Measurements from ENCODE around the gene CACNA1S.

The CACNA1S gene

DNA sequence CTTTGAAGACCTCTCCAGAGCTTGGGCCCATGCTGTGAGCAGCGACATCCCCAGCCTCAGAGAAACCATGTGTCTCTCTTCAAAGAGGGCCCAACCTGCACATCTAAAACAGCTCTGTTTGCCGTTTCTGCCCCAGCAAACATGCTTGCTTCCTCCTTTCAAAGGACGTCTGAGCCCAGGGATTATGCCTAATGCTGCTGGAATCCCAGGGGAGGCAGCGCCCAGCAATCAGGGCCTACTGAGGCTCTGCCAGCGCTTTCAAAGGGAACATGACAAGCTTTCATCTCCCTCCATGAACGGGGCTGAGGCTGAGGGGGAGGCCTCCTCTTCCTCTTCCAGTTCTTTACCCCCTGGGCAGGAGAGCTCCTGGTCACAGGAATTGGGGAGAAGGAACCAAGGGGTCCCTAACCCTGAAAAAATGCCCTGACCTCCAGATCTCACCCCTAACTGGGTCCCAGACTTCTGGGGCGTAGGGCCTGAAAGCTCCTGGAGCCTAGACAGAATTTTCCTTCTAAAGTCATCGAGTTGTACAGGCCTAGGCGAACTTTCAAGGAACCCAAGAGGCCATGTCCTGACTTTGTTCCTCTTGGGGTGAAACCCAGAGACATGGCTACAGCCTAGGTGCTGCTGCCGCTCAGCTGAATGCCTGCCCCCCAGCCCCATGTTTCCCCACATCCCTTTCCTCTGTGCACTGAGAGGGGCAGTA lies 28.2 kb upstream of the CACNA1S start:
- no peak for DNase-seq (ENCODE audit: low read depth in 2 of 2)

DNA sequence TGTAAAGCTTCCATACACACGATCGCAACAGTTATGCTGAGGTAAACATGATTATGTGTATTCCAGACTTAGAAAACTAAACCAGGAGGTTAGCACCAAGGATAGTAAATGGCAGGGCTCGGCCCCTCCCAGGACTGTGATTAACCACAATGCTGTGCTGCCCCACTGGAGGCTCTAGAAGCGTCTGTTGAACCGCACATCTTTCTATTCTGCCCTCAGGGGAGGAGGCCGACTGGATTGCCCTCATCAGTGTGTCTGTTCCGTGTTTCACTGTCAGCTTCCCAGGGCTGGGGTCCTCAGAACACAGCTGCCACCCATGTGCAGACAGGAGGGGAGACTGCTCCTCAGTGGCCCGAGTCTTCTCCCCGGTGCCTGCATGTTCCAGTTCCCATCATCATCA lies 27.5 kb upstream of the CACNA1S start:
- DNase-seq (ENCODE audit: low read depth in 2 of 2) = no peak

DNA sequence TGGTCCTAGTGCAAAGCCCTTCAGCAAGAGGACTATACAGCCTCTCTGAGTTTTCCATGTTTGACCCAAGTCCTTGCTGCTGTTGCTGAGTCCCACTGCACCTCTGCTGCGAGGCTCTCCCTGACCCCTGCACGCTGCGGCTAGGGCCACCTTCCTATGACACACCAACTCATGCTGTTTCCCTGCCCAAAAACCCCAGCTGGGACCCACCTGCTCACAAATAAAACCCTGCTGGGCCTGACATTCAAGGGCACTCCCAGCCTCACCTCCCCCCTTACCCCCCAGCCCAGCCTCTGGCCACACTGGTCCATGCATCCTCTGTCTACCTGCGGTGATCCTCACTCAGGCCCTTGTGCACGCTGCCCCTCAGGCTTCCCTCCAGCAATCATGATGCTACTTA lies 27.1 kb upstream of the CACNA1S start:
- DNase-seq (ENCODE audit: low read depth in 2 of 2) = no peak

DNA sequence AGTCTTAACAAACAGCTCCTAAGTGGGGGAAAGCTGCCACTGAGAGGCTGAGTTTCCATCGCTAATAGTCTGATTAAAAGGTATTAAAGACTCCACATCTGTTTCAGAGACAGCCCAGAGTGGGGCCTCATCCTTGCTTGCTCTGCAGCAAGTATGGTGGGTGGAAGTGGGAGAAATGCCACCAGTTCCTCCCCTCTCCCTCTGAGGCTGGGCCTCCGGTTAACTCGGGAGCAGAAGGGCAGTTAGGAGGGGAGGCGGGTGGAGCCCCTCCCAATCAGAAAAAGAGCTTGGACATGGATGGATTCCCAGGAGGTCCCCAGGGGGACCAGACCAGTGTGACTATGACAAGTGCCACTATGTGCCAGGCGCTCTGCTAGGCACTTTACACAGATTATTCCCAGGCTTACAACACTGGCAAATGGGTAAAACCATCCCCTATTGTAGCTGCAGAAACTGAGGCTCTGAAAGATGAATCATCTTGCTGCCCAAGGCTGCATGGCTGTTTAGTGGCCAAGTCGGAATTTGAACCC lies 26.1 kb upstream of the CACNA1S start:
- DNase-seq (ENCODE audit: low read depth in 2 of 2) = no peak

DNA sequence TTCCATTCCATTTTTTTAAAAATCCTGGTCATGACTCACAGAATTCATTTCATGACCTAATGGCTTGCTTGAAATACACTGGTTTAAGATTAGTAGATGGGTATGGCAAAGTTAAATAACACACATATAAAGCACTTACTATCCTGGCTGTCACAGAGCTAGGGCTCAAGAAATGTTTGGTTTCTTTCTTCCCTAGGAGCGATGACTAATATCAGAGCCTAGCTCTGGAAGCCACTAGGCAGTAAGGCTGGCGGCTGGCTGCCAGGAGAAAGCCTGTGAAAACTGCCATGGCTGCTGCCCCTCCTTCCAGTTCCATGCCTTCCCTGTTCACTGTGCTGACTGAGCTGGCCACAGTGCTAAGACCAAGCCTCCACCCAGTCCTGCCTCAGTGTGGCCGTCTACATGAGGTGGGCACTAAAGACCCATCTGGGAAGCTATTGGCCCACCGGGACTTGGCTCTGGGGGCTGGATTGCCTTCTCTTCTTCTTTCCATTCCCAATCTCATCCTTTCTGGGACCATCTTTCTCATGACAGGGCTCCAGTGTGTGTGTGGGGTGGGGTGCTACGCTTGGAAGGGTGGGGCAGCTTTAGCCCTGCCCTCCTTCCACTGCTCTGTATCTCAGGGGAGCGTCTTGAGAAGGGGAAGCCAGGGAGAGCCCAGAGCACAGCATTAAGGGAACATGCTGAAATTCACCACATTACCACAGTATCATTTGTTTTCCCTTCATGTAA lies 25.5 kb upstream of the CACNA1S start:
- DNase-seq (ENCODE audit: low read depth in 2 of 2) = no peak

DNA sequence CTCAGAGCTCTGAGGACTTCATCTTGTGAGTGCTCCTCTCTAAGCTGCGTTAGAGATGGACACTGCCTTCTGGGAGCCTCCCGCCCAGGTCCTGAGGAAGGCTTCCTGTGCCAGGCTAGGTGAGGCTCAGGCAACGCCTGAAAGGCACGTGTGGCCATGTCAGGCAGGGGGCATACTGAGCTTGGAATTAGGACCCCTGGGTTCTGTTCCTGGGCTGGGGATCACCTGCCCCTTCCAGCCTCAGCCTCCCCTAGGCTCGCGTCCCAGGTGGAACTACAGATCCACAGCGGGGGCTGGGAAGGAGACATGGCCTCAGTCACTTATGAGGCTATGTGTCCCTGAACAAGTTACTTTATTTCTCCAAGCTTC lies 24.8 kb upstream of the CACNA1S start:
- DNase-seq (ENCODE audit: low read depth in 2 of 2) = no peak

DNA sequence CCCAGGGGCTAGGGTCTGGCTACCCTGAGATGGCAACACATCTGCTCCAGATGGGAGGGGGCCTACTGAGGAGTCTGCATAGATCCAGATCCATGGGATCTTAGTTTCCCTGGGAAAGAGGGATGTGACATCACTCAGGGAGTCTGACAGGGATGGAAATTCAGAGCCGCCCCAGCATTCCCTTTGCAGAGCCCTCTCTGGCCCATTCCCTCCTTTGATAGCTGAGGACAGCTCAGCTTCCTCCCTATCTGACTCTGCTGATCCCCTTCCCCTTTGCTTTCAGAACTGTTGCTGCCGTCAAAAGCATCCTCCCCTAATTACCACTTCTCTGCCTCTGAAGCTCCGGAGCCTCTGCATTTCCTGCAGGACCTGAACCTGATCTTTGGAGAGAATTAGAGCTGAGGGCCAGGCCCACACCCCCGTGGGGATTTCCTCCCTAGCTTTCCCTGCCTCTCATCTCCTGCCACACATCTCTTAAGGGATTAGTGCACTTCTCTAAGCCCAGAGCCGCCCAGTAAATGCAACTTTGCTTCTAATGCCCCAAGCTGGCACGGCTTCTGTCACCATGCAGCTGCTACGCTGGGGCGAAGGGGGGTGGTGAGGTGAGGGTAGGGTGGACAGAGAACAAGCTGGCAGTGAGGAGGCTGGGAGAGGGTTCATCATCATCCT lies 24.3 kb upstream of the CACNA1S start:
- no peak for DNase-seq (ENCODE audit: low read depth in 2 of 2)

DNA sequence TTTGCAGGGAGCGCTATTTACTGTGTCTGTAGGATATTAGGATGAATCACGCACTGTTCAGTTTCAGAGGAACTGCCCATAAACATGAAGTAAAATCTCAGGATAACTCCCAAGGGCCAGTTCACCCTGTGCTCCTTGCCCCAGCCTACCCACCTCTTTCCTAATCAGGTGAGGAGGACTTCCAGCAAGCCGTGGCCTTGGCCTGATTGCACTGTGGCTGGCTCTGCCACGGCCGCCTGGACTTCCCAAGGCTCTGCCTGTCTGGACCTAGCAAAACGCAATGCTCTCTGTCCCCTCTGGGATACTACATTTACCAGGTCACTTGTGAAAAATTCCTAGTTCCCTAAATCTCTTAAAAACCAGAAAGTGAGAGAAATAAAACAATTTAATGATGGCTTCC lies 22.2 kb upstream of the CACNA1S start:
- no peak for DNase-seq (ENCODE audit: low read depth in 2 of 2)

DNA sequence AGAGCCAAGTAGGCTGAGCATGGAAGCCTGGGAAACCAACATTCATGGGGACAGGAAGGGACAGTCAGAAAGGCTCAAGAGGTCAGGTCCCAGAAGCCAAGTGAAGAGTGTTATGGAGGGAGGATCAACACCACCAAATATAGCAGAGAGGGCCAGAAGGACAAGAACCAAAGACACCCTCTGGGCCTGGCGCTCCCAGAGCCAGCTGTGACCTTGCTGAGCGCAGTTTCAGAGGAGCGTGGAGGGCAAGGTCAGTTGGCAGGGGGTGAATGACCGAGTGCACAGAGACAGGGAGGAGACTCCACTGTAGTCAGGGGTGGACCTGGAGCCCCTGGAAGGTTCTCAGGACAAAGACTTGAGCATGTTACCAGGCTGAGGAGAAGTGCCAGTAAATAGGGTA lies 19.2 kb upstream of the CACNA1S start:
- no peak for DNase-seq (ENCODE audit: low read depth in 2 of 2)

DNA sequence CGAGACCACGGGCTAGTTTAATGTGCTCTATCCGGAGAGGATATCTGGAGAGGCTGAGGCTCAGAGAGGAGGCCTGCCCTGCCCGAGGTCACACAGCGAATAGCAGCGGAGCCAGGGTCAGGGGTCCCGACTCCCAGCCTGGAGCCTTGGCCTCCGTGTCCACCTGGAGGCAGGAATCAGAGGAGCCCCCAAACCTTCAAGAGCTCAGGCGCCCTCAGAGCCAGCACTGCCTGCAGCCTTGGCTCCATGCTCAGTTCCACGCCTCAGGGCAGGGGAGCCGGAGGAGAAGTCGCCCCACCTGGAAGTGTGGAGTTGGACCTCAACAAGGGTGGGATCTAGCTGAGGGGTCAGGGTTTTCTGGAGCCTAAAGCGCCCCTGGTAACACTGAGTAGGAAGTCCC lies 16.7 kb upstream of the CACNA1S start:
- DNase-seq (ENCODE audit: low read depth in 2 of 2) = no peak

DNA sequence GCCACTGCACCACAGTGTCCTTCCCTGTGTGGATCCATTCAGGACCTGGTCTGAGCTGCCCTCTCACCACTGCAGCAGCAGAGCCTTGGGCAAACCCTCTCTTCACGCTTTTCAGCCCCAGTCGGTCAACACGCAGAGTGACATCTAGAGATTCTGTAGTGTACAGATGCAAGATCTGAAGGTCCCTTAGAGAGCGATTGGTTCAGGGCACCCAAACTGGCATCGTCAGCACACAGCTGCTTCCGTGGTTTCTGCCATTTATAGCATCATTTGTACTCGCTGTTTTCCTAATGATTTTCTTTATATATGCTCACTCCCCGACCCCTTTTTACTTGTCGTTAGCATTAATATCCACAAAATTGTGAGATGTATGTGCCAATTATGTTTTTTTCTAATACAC lies 16.2 kb upstream of the CACNA1S start:
- DNase-seq (ENCODE audit: low read depth in 2 of 2) = no peak

DNA sequence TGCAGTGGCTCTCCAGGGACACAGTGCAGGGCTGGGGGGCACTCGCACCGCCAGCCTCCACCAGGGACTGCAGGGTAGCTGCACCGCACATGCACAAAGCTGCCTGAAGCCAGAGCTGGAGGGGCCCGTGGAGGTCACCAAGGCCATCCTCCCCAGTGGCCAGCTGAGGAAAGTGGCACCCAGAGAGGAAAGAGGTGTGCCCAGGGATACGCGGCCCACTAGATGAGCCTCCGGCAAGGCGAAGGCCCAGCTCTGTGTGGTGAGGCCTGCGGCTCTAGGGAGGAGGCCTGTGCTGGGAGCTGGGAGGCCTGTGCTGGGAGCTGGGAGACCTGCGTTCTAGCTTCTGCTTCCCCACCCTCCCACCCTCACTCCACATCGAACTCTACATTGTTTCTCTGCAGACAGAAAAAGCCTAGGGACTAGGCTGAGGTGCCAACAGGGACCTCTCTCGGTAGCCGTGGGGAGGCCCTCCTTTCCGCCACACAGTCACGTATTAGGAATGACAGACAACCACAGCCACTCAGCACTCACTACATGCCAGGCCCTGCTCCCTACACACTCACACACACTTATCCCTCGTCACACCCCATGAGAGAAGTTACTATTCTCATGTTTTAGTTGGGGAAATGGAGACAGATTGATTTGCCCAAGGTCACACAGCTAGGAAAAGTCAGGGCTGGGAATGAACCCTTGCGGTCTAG lies 15.7 kb upstream of the CACNA1S start:
- DNase-seq (ENCODE audit: low read depth in 2 of 2) = no peak

DNA sequence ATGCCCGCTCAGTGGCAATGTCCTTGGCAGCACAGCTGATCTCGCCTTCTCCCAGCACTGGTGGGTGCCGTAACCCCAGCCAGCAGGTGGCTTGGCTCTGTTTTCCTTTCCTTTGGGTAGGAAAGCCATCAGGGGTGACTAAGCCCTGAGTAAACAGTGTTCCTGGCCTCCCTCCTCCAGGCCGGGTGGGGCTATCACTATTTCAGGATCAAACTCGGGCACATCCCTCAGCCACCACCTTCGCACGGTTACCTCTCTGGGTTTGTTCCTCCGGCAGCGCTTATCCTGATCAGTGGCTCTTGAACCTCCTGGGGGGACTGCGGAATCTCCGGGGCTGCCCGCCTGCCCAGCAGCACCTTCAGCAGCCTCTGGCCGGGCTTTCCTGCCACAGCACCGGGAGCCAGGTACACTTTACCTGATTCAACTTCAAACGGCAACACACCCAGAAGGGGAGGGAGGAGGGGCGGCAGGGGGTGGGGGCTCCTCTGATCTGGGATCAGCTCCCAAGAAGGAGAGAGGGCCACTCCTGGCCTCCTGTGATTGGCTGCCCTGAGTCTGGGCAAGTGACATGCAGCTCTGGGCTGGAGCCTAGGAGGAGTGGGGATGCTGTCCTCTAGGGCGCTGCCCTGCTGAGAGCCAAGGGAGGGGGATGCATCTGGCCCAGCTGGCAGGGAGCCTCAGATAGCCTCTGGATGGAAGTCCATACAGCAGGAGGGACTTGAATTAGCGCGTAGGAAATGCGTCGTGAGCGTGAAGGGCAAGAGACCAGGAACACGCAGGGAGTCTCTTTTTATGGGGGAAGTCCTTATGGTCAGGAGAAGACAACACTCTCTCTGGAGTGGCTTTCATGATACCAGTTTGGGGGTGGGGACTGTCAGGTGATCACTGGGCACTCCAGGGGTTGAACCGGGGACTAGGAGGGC lies 14.9 kb upstream of the CACNA1S start, which contains the start of gene ASCL5:
ASCL5 (minus strand) TSS at position 353 of the 923 bp plus-strand sequence. CDS start 11,812 bp downstream, outside the sequence.
- DNase-seq (ENCODE audit: low read depth in 2 of 2) = no peak

DNA sequence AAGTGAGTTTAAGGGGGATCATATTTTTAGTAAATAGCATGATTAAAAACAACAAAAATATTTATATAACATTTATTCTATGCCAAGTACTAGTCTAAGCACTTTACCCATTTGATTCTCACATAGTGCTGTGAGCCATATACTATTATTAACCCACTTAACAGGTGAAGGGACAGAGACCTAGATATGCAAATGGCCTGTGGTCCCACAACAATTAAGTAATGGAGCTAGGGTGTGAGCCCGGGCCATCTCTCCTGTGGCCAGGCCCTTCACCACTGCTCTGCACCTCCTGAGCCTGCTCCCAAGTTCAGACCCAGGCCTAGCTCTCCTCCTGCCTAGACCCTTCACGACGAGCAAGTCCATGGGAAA lies 14.2 kb upstream of the CACNA1S start:
- no peak for DNase-seq (ENCODE audit: low read depth in 2 of 2)

DNA sequence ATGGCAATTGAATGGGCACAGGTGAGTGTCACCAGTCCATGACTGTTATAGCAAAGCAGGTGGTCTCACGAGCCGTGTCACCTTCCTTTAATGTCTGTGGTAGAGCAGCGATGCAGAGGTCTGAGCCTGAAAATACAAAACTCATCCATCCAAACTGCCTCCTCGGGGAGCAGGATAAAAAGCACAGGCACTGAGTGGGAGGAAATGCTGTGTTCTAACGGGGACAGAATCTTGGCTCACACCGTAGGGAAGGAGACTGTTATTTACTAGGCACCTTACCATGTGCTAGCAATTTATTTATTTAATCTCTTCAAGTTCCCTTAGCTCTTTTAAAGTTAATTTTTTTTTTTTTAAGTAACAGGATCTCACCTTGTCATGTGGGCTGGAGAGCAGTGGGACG lies 13.6 kb upstream of the CACNA1S start:
- DNase-seq (ENCODE audit: low read depth in 2 of 2) = no peak

DNA sequence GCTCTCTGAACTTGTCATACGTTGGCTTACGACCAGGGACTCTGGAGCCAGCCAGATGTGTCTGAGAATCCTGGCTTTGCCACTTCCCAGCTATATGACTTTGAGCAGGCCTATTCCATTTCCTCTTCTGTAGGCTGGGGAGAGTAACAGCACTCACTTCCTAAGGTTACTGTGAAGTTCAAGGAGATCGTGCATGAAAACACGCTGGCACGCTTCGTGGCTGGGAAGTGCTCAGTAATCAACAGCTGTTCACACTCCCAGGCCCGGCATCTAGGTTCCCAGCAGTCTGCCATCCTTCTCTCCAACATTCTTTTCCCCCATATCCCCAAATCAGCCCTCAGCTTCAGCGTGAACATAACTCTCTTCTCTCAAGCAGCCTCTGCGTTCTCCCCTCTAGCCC lies 12.8 kb upstream of the CACNA1S start:
- no peak for DNase-seq (ENCODE audit: low read depth in 2 of 2)

DNA sequence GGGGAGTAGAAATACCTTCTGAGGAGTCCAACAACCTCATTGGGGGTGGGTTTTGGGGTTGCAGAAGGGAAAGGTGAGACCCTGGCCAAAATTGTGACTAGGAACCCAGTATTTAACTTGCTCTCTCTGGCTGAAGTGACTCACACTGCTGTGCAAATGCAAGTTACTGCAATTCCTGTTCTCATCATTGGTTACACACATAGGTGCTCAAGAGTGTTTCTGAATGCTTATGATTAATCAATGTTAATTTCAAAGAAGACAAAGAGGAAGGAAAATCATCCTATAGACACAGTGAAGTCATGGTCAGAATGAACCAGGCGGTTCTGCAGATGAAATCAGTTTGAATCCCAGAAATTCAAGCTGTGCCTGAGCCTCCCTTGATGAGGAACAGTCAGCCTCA lies 11.6 kb upstream of the CACNA1S start:
- no peak for DNase-seq (ENCODE audit: low read depth in 2 of 2)

DNA sequence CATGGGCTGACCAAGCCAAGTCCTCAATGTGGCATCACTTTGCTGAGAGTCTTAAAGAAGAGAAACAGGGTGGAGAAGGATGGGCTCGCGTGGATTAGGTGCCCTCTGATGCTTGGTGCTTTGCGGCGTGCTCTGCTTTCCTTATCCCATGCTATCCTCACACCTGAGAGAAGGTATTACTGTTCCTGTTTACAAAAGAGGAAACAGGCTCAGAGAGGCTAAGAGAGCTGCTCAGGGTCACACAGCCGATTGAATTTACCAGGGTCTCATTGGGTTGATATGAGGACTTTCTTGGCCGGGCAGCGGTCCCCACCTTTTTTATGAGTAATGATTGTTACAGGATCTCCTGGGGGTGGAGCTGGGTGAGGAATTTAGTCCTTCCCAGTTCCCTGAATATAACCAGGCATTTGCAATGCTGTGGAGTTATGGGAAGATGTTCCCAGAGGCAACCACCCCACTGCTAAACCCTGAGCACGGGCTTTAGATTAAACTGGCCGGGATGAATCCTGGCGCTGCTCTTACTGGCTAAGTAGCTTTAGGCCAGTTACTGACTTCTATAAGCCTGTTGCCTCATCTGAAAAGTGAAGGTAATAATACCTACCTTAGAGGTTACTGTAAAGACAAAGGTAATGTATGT lies 10.2 kb upstream of the CACNA1S start:
- no peak for DNase-seq (ENCODE audit: low read depth in 2 of 2)

DNA sequence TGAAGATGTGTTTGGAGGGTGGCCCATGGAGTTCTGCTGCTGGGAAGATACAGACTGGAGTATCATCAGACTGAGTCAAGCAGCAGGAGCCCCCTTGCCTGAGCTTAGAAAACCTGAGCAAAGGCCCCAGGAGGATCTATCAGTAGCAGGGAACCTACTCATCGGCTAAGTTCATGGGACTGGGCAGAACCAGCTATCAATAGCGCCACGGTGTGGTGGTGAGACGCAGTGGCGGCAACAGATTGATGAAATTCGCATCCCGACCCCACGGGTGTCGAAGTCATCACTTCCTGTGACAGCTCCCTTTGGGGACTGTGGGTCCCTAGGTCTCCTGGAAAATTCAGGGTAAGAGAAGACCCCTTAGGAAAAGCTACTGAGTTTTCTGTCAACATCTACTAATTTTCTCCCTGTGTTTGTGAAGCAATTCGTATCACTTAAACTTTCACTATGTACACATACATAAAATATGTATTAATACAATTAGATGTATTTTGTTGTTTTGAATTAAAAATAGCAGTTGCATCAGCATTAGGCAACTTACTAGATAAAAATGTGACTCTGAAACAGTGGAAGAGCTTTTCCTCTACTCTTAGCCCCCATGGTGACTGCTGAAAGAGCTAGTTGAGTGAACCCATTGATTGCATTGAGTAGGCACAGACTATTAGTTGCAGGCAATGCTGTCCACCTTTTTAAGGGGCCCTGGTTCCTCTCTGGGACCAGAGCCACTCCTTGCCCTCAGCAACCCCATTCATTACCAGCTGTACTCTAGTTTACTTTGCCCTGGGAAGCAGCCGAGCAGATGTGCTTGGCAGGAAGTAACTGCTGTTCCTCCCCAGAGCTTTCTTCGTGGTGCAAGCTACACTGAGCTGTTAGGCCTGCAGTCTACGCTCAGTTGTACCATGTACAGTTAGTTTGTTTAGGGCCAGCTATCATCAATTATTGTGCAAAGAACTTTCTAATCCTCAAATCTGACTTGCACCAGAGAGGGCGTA lies 7.3 kb upstream of the CACNA1S start:
- peak; percentile 9 to 12 for DNase-seq (ENCODE audit: low read depth in 2 of 2)

Measured in stimulated activated CD8-positive, alpha-beta memory T cell treated with anti-CD3 and anti-CD28 coated beads, Interleukin-7, amount 100 ng/mL, for 4 hours (primary cell).